Large intestine (tissue), 3 donors: ENCODE measurements around the gene OR10H3. TPM values are rescaled to one million over a fixed set of nuclear protein-coding genes. Genes with fewer than 3 reads are reported as not detected.
"Not testable (repeated sequence)": the region's sequence is repeated elsewhere in the genome, so short reads cannot be mapped to it uniquely, and the experiment has no call there.

Source experiments
- DNase-seq, 2 donors: peaks; one replicate each; pipeline versions ENCODE4 v3.0.0 to v3.0.0-alpha.2; 2013
- H3K27ac ChIP-seq: one replicate; pipeline ENCODE4 v1.5.1; 2013; ENCODE audit warnings: low read length
- H3K27me3 ChIP-seq: 2 replicates; pipeline ENCODE4 v1.6.1; 2013; ENCODE audit warnings: low read length; ENCODE audit not compliant: control insufficient read depth, insufficient read depth
- H3K36me3 ChIP-seq: 2 replicates; pipeline ENCODE4 v1.6.1; 2013; ENCODE audit warnings: low read length; ENCODE audit not compliant: control insufficient read depth, insufficient read depth
- H3K4me1 ChIP-seq: one replicate; pipeline ENCODE4 v1.6.1; 2013; ENCODE audit warnings: low read length; ENCODE audit not compliant: control insufficient read depth, insufficient read depth
- H3K4me3 ChIP-seq: one replicate; pipeline ENCODE4 v1.5.1; 2013; ENCODE audit warnings: low read length
- H3K9me3 ChIP-seq: one replicate; pipeline ENCODE4 v1.6.1; 2013; ENCODE audit warnings: mild to moderate bottlenecking, low read depth, low read length, moderate library complexity; ENCODE audit not compliant: control insufficient read depth
- WGBS: methylation state at CpG from one replicate; pipeline ENCODE4 v1.1.5; 2013; ENCODE audit warnings: low lambda C conversion rate; ENCODE audit not compliant: insufficient coverage; 5-methylcytosine and 5-hydroxymethylcytosine counted together
- polyA plus RNA-seq: library from polyadenylated mRNA; unstranded; fragments of 120-200 nt; gene quantifications from one replicate; pipeline ENCODE4 v1.2.1, GENCODE V29; 2013

Gene OR10H3
- polyA plus RNA-seq, 1 donor: not detected

GRCh38 chr19:15730538-15730937, 7.2 kb upstream of the OR10H3 start:
- no CpG with 5 or more reads among the region's 1 CpG for WGBS
- no peaks in the 10 kb centered on the region for H3K9me3 ChIP-seq
- no peaks in the 10 kb centered on the region for H3K4me1 ChIP-seq
- H3K36me3 ChIP-seq: no peaks in the 10 kb centered on the region
- no peak for DNase-seq
- H3K4me3 ChIP-seq: no peak overlapping the region
- no peak overlapping the region for H3K27ac ChIP-seq
- no peaks in the 10 kb centered on the region for H3K27me3 ChIP-seq

- no peaks in the 10 kb centered on the region for H3K4me1 ChIP-seq
- no CpG with 5 or more reads among the region's 1 CpG for WGBS
- no peak overlapping the region for H3K27ac ChIP-seq
- no peaks in the 10 kb centered on the region for H3K27me3 ChIP-seq
- H3K4me3 ChIP-seq: no peak overlapping the region
- no peak for DNase-seq
- no peaks in the 10 kb centered on the region for H3K9me3 ChIP-seq
- no peaks in the 10 kb centered on the region for H3K36me3 ChIP-seq
Measured at GRCh38 chr19:15732388-15732787, 5.4 kb upstream of the OR10H3 start.

GRCh38 chr19:15733895-15734294, 3.9 kb upstream of the OR10H3 start:
- Histone ChIP-seq H3K4me1 (no peaks in the 10 kb centered on the region), H3K27ac (no peak overlapping the region), H3K27me3 (no peaks in the 10 kb centered on the region), H3K36me3 (no peaks in the 10 kb centered on the region), H3K4me3 (no peak overlapping the region), H3K9me3 (no peaks in the 10 kb centered on the region)
- no peak for DNase-seq
- WGBS: no CpG with 5 or more reads among the region's 6 CpGs

GRCh38 chr19:15740785-15741184, 3.0 kb downstream of the OR10H3 start:
- H3K4me3 ChIP-seq: no peak overlapping the region
- 50% methylated on average over 1 of the region's 1 CpG for WGBS

GRCh38 chr19:15748239-15748638, 10.5 kb downstream of the OR10H3 start:
- H3K9me3 ChIP-seq: no peaks in the 10 kb centered on the region
- H3K27me3 ChIP-seq: peaks cover 9% of the 10 kb centered on the region
- H3K36me3 ChIP-seq: no peaks in the 10 kb centered on the region
- H3K4me1 ChIP-seq: no peaks in the 10 kb centered on the region
- WGBS: 100% methylated on average over 1 of the region's 2 CpGs
- H3K27ac ChIP-seq: no peak overlapping the region
- no peak overlapping the region for H3K4me3 ChIP-seq
- DNase-seq: no peak

More at GRCh38 chr19:15740785-15741184, 3.0 kb downstream of the OR10H3 start:
- Histone ChIP-seq H3K9me3 (peaks cover 5% of the 10 kb centered on the region), H3K27ac (no peak overlapping the region), H3K27me3 (no peaks in the 10 kb centered on the region), H3K36me3 (no peaks in the 10 kb centered on the region), H3K4me1 (no peaks in the 10 kb centered on the region)
- DNase-seq: no peak

- H3K27me3 ChIP-seq: peaks cover 12% of the 10 kb centered on the region
- H3K36me3 ChIP-seq: no peaks in the 10 kb centered on the region
- H3K27ac ChIP-seq: no peak overlapping the region
- no peaks in the 10 kb centered on the region for H3K9me3 ChIP-seq
- WGBS: 60% methylated on average over 1 of the region's 2 CpGs
- H3K4me1 ChIP-seq: no peaks in the 10 kb centered on the region
- no peak for DNase-seq
- H3K4me3 ChIP-seq: no peak overlapping the region
Measured at GRCh38 chr19:15758379-15758778, 20.6 kb downstream of the OR10H3 start.

DNA sequence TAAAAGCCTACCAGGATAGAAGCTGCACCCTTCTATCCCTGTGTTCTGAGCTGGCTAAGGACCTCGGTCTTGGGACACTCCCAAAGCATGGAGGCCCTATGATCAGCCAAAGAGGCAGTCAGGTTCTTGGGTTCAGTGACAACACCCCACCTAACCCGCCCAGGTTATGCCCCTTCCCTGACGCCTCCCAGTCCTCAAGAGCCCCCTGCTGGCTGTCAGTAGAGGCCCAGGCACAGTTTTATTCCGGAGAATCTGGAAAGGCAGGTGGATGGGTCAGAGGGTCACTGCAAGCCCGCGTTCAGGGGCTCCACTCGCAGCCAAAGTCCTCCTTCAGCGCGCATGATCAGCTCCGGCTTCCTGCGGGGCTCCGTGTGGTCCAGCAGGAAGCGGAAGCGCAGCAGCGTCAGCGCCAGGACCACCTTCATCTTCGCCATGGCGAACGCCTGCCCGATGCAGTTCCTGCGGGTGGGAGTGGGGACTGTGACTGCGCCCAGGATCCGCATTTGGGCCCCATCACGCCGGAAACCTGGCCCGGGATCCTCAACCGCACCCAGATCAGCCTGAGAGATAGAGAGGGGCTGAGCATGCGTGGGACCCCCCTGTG, 22.3 kb downstream of the OR10H3 start:
- Histone ChIP-seq H3K27me3 (peaks cover 12% of the 10 kb centered on the region), H3K4me3 (no peak overlapping the region), H3K27ac (no peak overlapping the region), H3K4me1 (no peaks in the 10 kb centered on the region), H3K9me3 (no peaks in the 10 kb centered on the region), H3K36me3 (no peaks in the 10 kb centered on the region)
- no peak for DNase-seq
- no CpG with 5 or more reads among the region's 28 CpGs for WGBS

DNA sequence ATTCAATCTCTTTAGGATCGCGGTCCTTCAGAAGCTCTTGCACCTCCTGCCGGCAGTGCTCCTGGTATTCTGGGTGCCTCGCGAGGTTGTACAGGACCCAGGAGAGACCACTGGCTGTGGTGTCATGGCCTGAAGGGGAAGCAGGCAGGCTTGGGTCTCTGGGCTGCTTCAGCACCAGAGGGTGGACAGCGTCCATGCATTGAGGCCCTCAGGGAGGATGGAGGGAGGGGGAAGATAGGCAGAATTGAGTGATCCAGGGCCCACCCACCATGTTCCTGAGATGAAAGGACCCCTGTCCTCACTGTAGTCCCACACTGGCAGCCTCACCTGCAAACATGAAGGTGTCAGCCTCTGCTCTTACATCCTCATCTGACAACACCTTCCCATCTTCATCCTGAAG, 31.8 kb downstream of the OR10H3 start:
- Histone ChIP-seq H3K9me3 (no peaks in the 10 kb centered on the region), H3K27ac (no peak overlapping the region), H3K4me3 (no peak overlapping the region), H3K36me3 (no peaks in the 10 kb centered on the region), H3K27me3 (no peaks in the 10 kb centered on the region), H3K4me1 (no peaks in the 10 kb centered on the region)
- no peak for DNase-seq
- WGBS: no CpG with 5 or more reads among the region's 6 CpGs

GRCh38 chr19:15774159-15774558, 36.4 kb downstream of the OR10H3 start:
- H3K36me3 ChIP-seq, H3K27me3 ChIP-seq, DNase-seq, H3K4me3 ChIP-seq, H3K9me3 ChIP-seq, H3K27ac ChIP-seq, H3K4me1 ChIP-seq: not testable (repeated sequence)
- no CpG with 5 or more reads among the region's 3 CpGs for WGBS

DNA sequence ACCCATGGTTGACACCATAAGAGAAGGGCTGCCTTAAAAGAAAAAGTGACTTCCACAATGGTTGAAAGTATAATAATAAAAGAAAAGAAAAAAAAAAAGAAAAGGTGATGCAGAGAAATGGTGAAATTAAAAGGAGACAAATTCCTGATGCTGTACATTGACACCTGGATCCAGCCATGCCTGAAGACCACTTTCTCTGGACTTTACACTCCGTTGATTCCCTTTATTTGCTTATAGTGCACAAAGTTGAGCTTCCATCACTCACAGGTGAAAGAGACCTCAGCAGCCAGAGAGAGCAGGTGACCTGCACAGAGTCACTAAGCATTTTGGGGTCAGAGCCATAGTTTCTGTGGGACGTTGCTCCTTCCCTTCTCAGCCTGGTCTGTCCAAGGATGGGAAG, 37.5 kb downstream of the OR10H3 start:
- DNase-seq: no peak
- Histone ChIP-seq H3K4me1 (no peaks in the 10 kb centered on the region), H3K36me3 (no peaks in the 10 kb centered on the region), H3K27me3 (no peaks in the 10 kb centered on the region), H3K4me3 (no peak overlapping the region), H3K9me3 (no peaks in the 10 kb centered on the region), H3K27ac (no peak overlapping the region)
- no CpG with 5 or more reads among the region's 2 CpGs for WGBS

GRCh38 chr19:15776264-15776663, 38.5 kb downstream of the OR10H3 start:
- no peak for DNase-seq
- Histone ChIP-seq H3K27ac (no peak overlapping the region), H3K4me3 (no peak overlapping the region)

More at GRCh38 chr19:15776264-15776663, 38.5 kb downstream of the OR10H3 start:
- 80% methylated on average over 2 of the region's 4 CpGs for WGBS
- Histone ChIP-seq H3K36me3 (no peaks in the 10 kb centered on the region), H3K4me1 (no peaks in the 10 kb centered on the region), H3K9me3 (no peaks in the 10 kb centered on the region), H3K27me3 (no peaks in the 10 kb centered on the region)
